Activated CD8-positive, alpha-beta T cell treated with anti-CD3 and anti-CD28 coated beads for 36 hours (primary cell): Measurements from ENCODE around the gene CDR2. TPM values are rescaled to one million over a fixed set of nuclear protein-coding genes. Genes with fewer than 3 reads are reported as not detected.

ENCODE experiments used
- ATAC-seq: fragments of 200-7000 bp; cut with Tn5 transposase; one replicate; pipeline ENCODE4 v1.10.0; 2021; ENCODE audit warnings: mild to moderate bottlenecking, moderate library complexity
- CTCF ChIA-PET: fragments of 350-600 bp; sonication (Branson Sonifier 250); formaldehyde crosslinking; loops from one replicate; lab custom pipeline; 2021; ENCODE audit warnings: antibody characterized with exemption; lab: Charles Lee
- POLR2A ChIA-PET: fragments of 350-600 bp; sonication (Branson Sonifier 250); formaldehyde crosslinking; loops from one replicate; lab custom pipeline; 2021; ENCODE audit warnings: antibody characterized with exemption; lab: Charles Lee
- DNase-seq: peaks from one replicate; pipeline ENCODE4 v3.0.0-alpha.2; 2020
- H3K27ac Mint-ChIP-seq: one replicate; pipeline ENCODE4 v1.8.0; 2021; ENCODE audit warnings: mild to moderate bottlenecking, mixed read lengths
- H3K27me3 Mint-ChIP-seq: one replicate; pipeline ENCODE4 v1.8.0; 2021; ENCODE audit warnings: mixed read lengths
- H3K36me3 Mint-ChIP-seq: one replicate; pipeline ENCODE4 v1.8.0; 2021; ENCODE audit warnings: low read depth, mixed read lengths
- H3K4me1 Mint-ChIP-seq: one replicate; pipeline ENCODE4 v1.8.0; 2021; ENCODE audit warnings: low read depth, mixed read lengths
- H3K4me3 Mint-ChIP-seq: one replicate; pipeline ENCODE4 v1.8.0; 2021; ENCODE audit warnings: mild to moderate bottlenecking, moderate library complexity, mixed read lengths
- H3K9me3 Mint-ChIP-seq: one replicate; pipeline ENCODE4 v1.8.0; 2021; ENCODE audit warnings: mixed read lengths
- intact Hi-C: fragments of 100-400 bp; cut with micrococcal nuclease; formaldehyde crosslinking; loops from one replicate; pipeline ENCODE4 v1.10.0; 2022
- total RNA-seq, 2 experiments: library from RNA; stranded (reverse); gene quantifications; one replicate each; pipeline ENCODE4 v1.2.3, GENCODE V29; 2021
- TF ChIP-seq, protein P1 (sequence below): fragments of 200-600 bp; IDR thresholded peaks from one replicate; pipeline ENCODE4 v1.8.0; 2022; ENCODE audit warnings: antibody characterized with exemption, mild to moderate bottlenecking

Gene CDR2
- total RNA-seq, 2 experiments from 2014 or later, result 34.7 to 37.6 TPM

DNA sequence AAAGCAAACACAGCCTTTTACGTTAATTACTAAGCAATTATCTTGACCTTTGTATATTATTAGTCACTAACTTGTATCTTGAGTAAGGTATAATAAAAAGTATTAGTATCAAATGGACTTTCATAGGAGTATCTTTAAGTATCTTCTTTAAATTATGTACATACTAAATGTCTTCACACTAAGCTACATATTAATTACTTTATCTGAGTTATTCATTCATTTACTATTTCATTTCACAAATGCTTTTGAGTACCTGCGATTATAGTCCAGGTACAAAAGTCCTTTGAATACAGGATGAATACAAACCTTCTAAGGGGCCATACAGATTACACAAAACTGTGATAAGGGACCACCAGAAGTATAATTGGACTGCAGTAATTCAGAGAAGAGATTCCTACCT is 33.1 kb upstream of the CDR2 start:
- H3K4me3 Mint-ChIP-seq, result no peak overlapping the region
- ChIA-PET CTCF (no interaction called here), POLR2A (interaction anchor here (0.9 to 1.3 kb wide), 3 partner anchors 8 to 32 kb away, joined by 3 to 5 read pairs (median 3); no protein-coding TSS in a partner anchor)
- intact Hi-C loops, result no loop called here
- DNase-seq, result no peak
- ATAC-seq, result no peak
- no peaks in the 10 kb centered on the region for H3K27me3 Mint-ChIP-seq
- H3K4me1 Mint-ChIP-seq, result peaks cover 2% of the 10 kb centered on the region
- H3K27ac Mint-ChIP-seq, result no peak overlapping the region
- peaks cover 3% of the 10 kb centered on the region for H3K36me3 Mint-ChIP-seq
- no peaks in the 10 kb centered on the region for H3K9me3 Mint-ChIP-seq
- TF ChIP-seq, protein P1, sequence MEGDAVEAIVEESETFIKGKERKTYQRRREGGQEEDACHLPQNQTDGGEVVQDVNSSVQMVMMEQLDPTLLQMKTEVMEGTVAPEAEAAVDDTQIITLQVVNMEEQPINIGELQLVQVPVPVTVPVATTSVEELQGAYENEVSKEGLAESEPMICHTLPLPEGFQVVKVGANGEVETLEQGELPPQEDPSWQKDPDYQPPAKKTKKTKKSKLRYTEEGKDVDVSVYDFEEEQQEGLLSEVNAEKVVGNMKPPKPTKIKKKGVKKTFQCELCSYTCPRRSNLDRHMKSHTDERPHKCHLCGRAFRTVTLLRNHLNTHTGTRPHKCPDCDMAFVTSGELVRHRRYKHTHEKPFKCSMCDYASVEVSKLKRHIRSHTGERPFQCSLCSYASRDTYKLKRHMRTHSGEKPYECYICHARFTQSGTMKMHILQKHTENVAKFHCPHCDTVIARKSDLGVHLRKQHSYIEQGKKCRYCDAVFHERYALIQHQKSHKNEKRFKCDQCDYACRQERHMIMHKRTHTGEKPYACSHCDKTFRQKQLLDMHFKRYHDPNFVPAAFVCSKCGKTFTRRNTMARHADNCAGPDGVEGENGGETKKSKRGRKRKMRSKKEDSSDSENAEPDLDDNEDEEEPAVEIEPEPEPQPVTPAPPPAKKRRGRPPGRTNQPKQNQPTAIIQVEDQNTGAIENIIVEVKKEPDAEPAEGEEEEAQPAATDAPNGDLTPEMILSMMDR, result no peak

DNA sequence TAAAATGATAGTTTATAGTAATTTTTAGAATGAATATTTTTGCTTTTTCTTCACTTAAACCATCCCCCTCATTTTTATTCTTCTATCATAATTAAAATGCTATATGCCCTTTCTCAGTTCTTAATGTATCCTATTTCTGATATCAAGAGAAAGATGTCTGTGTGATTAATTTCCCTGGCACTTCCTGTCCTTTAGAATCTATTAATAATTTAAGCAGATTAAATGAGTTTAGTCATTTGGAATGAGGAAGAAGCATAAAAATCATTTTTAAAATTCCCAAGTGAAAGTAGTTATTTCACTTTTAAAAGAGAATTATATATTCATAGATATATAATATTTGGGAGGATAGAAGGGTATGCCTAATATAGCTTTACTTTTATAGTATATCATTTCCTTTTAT is 27.8 kb upstream of the CDR2 start:
- Mint-ChIP-seq H3K4me1 (peaks cover 2% of the 10 kb centered on the region), H3K27me3 (no peaks in the 10 kb centered on the region), H3K27ac (no peak overlapping the region), H3K4me3 (no peak overlapping the region), H3K9me3 (no peaks in the 10 kb centered on the region), H3K36me3 (peaks cover 3% of the 10 kb centered on the region)
- no peak for ATAC-seq
- ChIA-PET POLR2A (no interaction called here), CTCF (interaction anchor here (0.8 kb wide), 1 partner anchor 15 kb away, joined by 3 read pairs; no protein-coding TSS in a partner anchor)
- intact Hi-C loops, result no loop called here
- no peak for DNase-seq
- TF ChIP-seq, protein P1, result no peak

DNA sequence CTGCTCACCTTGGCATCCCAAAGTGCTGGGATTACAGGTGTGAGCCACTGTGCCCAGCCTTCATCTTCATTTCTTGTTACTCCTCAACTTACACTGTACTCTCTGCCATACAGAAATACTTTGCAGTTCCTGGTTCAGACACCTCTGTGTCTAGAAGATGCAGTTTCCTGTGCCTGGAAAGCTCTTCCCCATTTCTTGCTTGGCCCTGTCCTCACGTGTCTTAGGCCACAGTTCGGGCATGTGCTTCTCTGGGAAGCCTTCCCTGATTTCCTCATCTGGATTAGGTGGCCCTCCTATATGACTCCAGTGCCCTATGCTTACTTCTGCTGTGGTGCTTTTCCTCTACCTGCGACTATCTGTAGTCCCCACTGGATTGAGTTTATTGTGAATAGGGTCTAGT is 26.5 kb upstream of the CDR2 start:
- ATAC-seq (no peak), DNase-seq (no peak)
- Mint-ChIP-seq H3K4me1 (peaks cover under 1% of the 10 kb centered on the region), H3K36me3 (peaks cover 3% of the 10 kb centered on the region), H3K27me3 (no peaks in the 10 kb centered on the region), H3K4me3 (no peak overlapping the region), H3K27ac (no peak overlapping the region), H3K9me3 (no peaks in the 10 kb centered on the region)
- ChIA-PET CTCF (no interaction called here), POLR2A (no interaction called here)
- intact Hi-C loops, result no loop called here
- TF ChIP-seq, protein P1, result no peak

DNA sequence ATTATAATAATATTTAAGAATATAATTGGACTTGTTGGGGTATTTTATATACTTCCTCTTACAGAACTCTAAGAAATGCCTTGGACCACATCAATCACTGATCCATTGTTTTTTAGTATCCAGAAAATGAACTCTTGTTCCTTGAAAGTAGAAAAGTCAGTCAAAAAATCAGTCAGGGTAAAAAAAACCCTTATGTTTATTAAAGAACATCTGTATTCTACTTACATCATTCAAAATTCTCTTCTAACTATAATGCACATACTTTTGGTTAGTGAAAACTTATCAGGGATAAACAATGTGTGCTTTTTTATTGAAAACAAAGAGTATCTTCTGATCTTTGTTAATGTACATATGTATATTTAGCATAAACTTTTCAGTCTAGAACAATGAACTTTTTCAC is 23.5 kb upstream of the CDR2 start:
- TF ChIP-seq, protein P1, result no peak
- DNase-seq, result no peak
- CTCF ChIA-PET, result no interaction called here
- no peaks in the 10 kb centered on the region for H3K36me3 Mint-ChIP-seq
- intact Hi-C loops, result no loop called here
- H3K27ac Mint-ChIP-seq, result no peak overlapping the region
- POLR2A ChIA-PET, result no interaction called here
- no peaks in the 10 kb centered on the region for H3K27me3 Mint-ChIP-seq
- H3K4me1 Mint-ChIP-seq, result no peaks in the 10 kb centered on the region
- no peak overlapping the region for H3K4me3 Mint-ChIP-seq
- H3K9me3 Mint-ChIP-seq, result no peaks in the 10 kb centered on the region
- no peak for ATAC-seq

DNA sequence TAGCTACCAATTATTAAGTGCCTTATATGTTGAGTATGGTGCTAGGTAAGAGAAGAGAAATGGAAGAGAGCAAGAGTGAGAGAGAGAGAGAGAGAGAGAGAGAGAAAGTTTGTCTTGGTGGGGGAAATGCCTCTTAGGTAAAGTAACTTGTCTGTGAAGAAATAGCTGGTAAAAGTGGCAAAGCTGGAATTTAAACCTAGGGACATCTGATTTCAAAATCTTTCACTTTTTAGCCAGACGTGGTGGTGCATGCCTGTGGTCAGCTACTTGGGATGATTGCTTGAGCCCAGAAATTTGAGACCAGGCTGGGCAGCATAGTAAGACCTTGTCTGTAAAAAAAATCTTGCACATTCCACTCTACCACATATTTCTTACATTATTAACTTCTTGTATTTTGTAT is 23.0 kb upstream of the CDR2 start:
- intact Hi-C loops, result no loop called here
- Mint-ChIP-seq H3K9me3 (no peaks in the 10 kb centered on the region), H3K4me3 (no peak overlapping the region), H3K27ac (no peak overlapping the region), H3K36me3 (no peaks in the 10 kb centered on the region), H3K4me1 (no peaks in the 10 kb centered on the region), H3K27me3 (no peaks in the 10 kb centered on the region)
- POLR2A ChIA-PET, result no interaction called here
- ATAC-seq (no peak), DNase-seq (no peak)
- CTCF ChIA-PET, result no interaction called here
- TF ChIP-seq, protein P1, result no peak
